Neural progenitor cell (in vitro differentiated cells): Measurements from ENCODE around the gene BUD23. TPM values are rescaled to one million over a fixed set of nuclear protein-coding genes. Genes with fewer than 3 reads are reported as not detected.

Experiments used
- DNase-seq: peaks from one replicate; pipeline ENCODE4 v3.0.0-alpha.2; 2016; ENCODE audit warnings: low spot score
- H2AFZ ChIP-seq: fragments of 200-600 bp; sonication (generic); replicated peaks from 2 replicates; pipeline ENCODE4 v1.6.1; 2016; ENCODE audit warnings: antibody characterized with exemption
- H3F3A ChIP-seq: fragments of 200-600 bp; sonication (generic); 2 replicates; pipeline ENCODE4 v1.6.1; 2016; ENCODE audit warnings: antibody characterized with exemption, low read depth
- H3K27ac ChIP-seq: fragments of 200-600 bp; sonication (generic); 2 replicates; pipeline ENCODE4 v1.5.1; 2016; ENCODE audit warnings: mild to moderate bottlenecking
- H3K27me3 ChIP-seq: fragments of 200-600 bp; sonication (generic); 2 replicates; pipeline ENCODE4 v1.6.1; 2016; ENCODE audit warnings: mild to moderate bottlenecking, moderate library complexity
- H3K36me3 ChIP-seq: fragments of 200-600 bp; sonication (generic); 2 replicates; pipeline ENCODE4 v1.5.1; 2016
- H3K4me1 ChIP-seq: fragments of 200-600 bp; sonication (generic); 2 replicates; pipeline ENCODE4 v1.6.1; 2016; ENCODE audit warnings: mixed run types
- H3K4me2 ChIP-seq: fragments of 200-600 bp; sonication (generic); 2 replicates; pipeline ENCODE4 v1.6.1; 2016
- H3K4me3 ChIP-seq: fragments of 200-600 bp; sonication (generic); 2 replicates; pipeline ENCODE4 v1.5.1; 2016
- H3K79me2 ChIP-seq: fragments of 200-600 bp; sonication (generic); 2 replicates; pipeline ENCODE4 v1.6.1; 2016; ENCODE audit warnings: low read depth
- H3K9ac ChIP-seq: fragments of 200-600 bp; sonication (generic); 2 replicates; pipeline ENCODE4 v1.6.1; 2016
- H3K9me3 ChIP-seq: fragments of 200-600 bp; sonication (generic); 2 replicates; pipeline ENCODE4 v1.5.1; 2016; ENCODE audit warnings: low read depth
- H4K20me1 ChIP-seq: fragments of 200-600 bp; sonication (generic); 2 replicates; pipeline ENCODE4 v1.6.1; 2016; ENCODE audit warnings: low read depth
- H3K27ac Mint-ChIP-seq: 3 replicates; pipeline ENCODE4 v1.8.0; 2021; ENCODE audit warnings: mixed read lengths
- H3K27me3 Mint-ChIP-seq: 2 replicates; pipeline ENCODE4 v1.8.0; 2022; ENCODE audit warnings: low read depth, mild to moderate bottlenecking, inconsistent platforms, moderate library complexity, mixed read lengths; ENCODE audit not compliant: insufficient read depth
- H3K36me3 Mint-ChIP-seq: 3 replicates; pipeline ENCODE4 v1.8.0; 2021; ENCODE audit warnings: mixed read lengths
- H3K4me1 Mint-ChIP-seq: 3 replicates; pipeline ENCODE4 v1.8.0; 2021; ENCODE audit warnings: mixed read lengths
- H3K4me3 Mint-ChIP-seq: 3 replicates; pipeline ENCODE4 v1.8.0; 2021; ENCODE audit warnings: mild to moderate bottlenecking, moderate library complexity, mixed read lengths
- H3K9me3 Mint-ChIP-seq: 3 replicates; pipeline ENCODE4 v1.8.0; 2020; ENCODE audit warnings: mixed read lengths
- EZH2 ChIP-seq: fragments of 200-600 bp; sonication (generic); IDR thresholded peaks from 2 replicates; pipeline ENCODE4 v1.6.1; 2017; ENCODE audit warnings: antibody characterized with exemption, mild to moderate bottlenecking, moderate library complexity
- EZH2phosphoT487 ChIP-seq: fragments of 200-600 bp; sonication (generic); IDR thresholded peaks from 2 replicates; pipeline ENCODE4 v1.6.1; 2017; ENCODE audit warnings: antibody characterized with exemption
- total RNA-seq: library from RNA; depleted of rRNA; stranded (reverse); fragments of >200 nt; gene quantifications from 2 replicates; pipeline ENCODE4 v1.2.3, GENCODE V29; 2015; ENCODE audit warnings: low replicate concordance
- TF ChIP-seq, protein P1 (sequence below): fragments of 200-600 bp; sonication (generic); IDR thresholded peaks from 2 replicates; pipeline ENCODE4 v1.5.1; 2017; ENCODE audit warnings: antibody characterized with exemption, mild to moderate bottlenecking

The BUD23 gene
- total RNA-seq, 1 donor from 2014 or later = 22.8 TPM

DNA sequence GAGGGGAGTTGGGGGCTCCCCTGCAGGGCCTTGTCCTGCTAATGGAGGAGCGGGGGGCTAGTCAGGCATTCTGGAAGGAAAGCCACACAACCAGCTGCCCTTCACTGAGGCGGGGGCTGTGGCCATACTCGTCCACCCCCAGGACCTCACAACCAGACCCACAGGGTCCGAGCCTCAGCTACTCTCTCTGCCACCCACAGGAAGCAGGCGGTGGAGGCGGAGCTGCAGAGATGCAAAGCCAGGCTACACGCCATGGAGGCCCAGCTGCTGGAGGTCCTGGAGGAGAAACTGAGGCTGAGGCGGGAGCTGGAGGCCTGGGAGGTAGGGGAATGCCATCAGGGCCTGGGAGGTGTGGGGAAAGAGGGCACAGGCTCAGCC is 52.1 kb downstream of the BUD23 start:
- Mint-ChIP-seq H3K4me3 (no peak overlapping the region), H3K27me3 (peaks cover 11% of the 10 kb centered on the region), H3K36me3 (peaks cover 3% of the 10 kb centered on the region), H3K4me1 (peaks cover 18% of the 10 kb centered on the region), H3K9me3 (no peaks in the 10 kb centered on the region), H3K27ac (no peak overlapping the region)
- DNase-seq = no peak
- Histone ChIP-seq H3K4me1 (peaks cover 3% of the 10 kb centered on the region), H4K20me1 (peaks cover 7% of the 10 kb centered on the region), H3K79me2 (peaks cover 5% of the 10 kb centered on the region), H3K36me3 (no peaks in the 10 kb centered on the region), H2AFZ (no peak overlapping the region), H3K27ac (no peak overlapping the region), H3K9ac (no peak overlapping the region), H3F3A (peaks cover 16% of the 10 kb centered on the region), H3K4me3 (no peak overlapping the region), H3K4me2 (no peak overlapping the region), H3K9me3 (no peaks in the 10 kb centered on the region), H3K27me3 (no peaks in the 10 kb centered on the region)
- TF ChIP-seq EZH2phosphoT487 (no peak), EZH2 (no peak)
- TF ChIP-seq, protein P1, sequence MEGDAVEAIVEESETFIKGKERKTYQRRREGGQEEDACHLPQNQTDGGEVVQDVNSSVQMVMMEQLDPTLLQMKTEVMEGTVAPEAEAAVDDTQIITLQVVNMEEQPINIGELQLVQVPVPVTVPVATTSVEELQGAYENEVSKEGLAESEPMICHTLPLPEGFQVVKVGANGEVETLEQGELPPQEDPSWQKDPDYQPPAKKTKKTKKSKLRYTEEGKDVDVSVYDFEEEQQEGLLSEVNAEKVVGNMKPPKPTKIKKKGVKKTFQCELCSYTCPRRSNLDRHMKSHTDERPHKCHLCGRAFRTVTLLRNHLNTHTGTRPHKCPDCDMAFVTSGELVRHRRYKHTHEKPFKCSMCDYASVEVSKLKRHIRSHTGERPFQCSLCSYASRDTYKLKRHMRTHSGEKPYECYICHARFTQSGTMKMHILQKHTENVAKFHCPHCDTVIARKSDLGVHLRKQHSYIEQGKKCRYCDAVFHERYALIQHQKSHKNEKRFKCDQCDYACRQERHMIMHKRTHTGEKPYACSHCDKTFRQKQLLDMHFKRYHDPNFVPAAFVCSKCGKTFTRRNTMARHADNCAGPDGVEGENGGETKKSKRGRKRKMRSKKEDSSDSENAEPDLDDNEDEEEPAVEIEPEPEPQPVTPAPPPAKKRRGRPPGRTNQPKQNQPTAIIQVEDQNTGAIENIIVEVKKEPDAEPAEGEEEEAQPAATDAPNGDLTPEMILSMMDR = no peak

DNA sequence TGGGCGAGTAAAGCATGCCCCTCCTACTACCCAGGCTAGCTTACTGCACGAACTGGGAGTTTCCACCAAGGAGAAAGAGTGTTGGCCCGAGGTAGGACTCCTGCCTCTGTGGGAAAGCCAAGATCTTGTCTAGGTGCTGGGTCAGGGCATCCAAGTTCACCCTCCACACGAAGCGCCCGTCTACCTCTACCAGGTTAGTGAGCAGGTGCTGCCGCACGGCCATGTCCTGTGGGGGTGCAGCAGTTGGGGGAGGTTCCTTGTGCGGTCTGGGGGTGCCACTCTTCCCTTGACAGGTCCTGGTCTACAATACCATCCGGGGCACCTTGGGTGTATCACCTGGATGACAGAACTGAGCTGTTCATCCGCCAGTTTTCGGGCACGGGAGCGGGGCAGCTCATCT is 53.5 kb downstream of the BUD23 start:
- no peaks in the 10 kb centered on the region for H3K9me3 Mint-ChIP-seq
- no peak overlapping the region for H2AFZ ChIP-seq
- H4K20me1 ChIP-seq = peaks cover 7% of the 10 kb centered on the region
- H3K4me2 ChIP-seq = no peak overlapping the region
- no peak for DNase-seq
- no peaks in the 10 kb centered on the region for H3K27me3 ChIP-seq
- H3K79me2 ChIP-seq = peaks cover 5% of the 10 kb centered on the region
- H3K36me3 ChIP-seq = no peaks in the 10 kb centered on the region
- H3K27ac Mint-ChIP-seq = no peak overlapping the region
- H3F3A ChIP-seq = peaks cover 25% of the 10 kb centered on the region
- no peaks in the 10 kb centered on the region for H3K9me3 ChIP-seq
- peak overlapping the region; percentile 93 for H3K4me3 Mint-ChIP-seq
- H3K27me3 Mint-ChIP-seq = peaks cover 11% of the 10 kb centered on the region
- no peak overlapping the region for H3K27ac ChIP-seq
- TF ChIP-seq, protein P1 = no peak
- TF ChIP-seq EZH2phosphoT487 (no peak), EZH2 (no peak)
- H3K9ac ChIP-seq = no peak overlapping the region
- peaks cover 15% of the 10 kb centered on the region for H3K4me1 ChIP-seq
- peaks cover 3% of the 10 kb centered on the region for H3K36me3 Mint-ChIP-seq
- no peak overlapping the region for H3K4me3 ChIP-seq
- H3K4me1 Mint-ChIP-seq = peaks cover 26% of the 10 kb centered on the region

DNA sequence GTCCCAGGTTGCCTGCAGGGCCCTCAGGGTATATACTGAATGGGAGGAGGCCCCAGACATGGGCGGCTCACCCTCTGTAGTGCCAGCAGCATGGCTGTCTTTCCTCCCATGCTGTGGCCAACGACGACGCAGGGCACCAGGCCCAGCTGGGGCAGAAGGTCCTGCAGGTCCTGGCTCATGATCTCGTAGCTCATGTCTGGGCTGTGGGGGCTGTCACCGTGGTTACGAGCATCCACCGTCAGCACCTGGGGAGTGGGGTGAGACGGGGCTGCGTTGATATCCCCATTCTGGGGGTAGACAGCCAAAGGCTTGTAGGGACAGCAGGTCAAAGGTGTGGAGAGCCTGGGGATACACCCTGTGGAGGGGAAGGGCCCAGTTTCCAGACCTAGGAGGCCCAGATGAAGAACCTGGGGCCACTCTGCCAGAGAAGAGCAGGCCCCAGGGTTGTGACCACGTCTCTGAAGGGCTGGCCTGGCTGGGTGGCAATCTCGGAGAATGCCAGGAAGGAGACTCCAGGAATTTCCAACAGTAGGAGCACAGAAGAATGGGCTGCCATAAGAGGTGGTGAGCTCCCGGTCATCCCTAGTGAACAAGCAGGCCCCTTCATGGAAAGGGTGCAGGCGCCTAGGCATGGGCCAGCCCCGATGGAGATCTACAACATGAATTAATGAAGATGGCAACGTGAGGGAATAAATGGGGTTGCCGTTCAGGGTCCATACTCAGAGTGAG is 54.3 kb downstream of the BUD23 start:
- H3F3A ChIP-seq = peaks cover 33% of the 10 kb centered on the region
- H3K27ac Mint-ChIP-seq = no peak overlapping the region
- no peaks in the 10 kb centered on the region for H3K9me3 ChIP-seq
- H3K27ac ChIP-seq = no peak overlapping the region
- peaks cover 22% of the 10 kb centered on the region for H3K4me1 ChIP-seq
- H3K79me2 ChIP-seq = peaks cover 5% of the 10 kb centered on the region
- H4K20me1 ChIP-seq = peaks cover 7% of the 10 kb centered on the region
- H3K4me1 Mint-ChIP-seq = peaks cover 34% of the 10 kb centered on the region
- peak overlapping the region; percentile 91 for H3K4me2 ChIP-seq
- no peaks in the 10 kb centered on the region for H3K9me3 Mint-ChIP-seq
- H3K27me3 ChIP-seq = no peaks in the 10 kb centered on the region
- H3K4me3 ChIP-seq = peak overlapping the region; percentile 67
- H3K27me3 Mint-ChIP-seq = peaks cover 15% of the 10 kb centered on the region
- DNase-seq = no peak
- H3K36me3 ChIP-seq = no peaks in the 10 kb centered on the region
- no peak overlapping the region for H3K9ac ChIP-seq
- TF ChIP-seq EZH2 (no peak), EZH2phosphoT487 (no peak)
- TF ChIP-seq, protein P1 = no peak
- H3K36me3 Mint-ChIP-seq = peaks cover 3% of the 10 kb centered on the region
- no peak overlapping the region for H2AFZ ChIP-seq
- H3K4me3 Mint-ChIP-seq = peak overlapping the region; percentile 93
